CD4-positive, CD25-positive, alpha-beta regulatory T cell (primary cell): ENCODE results near the gene IL1RAPL1. TPM values are rescaled to one million over a fixed set of nuclear protein-coding genes. Genes with fewer than 3 reads are reported as not detected.

Experiments
- ATAC-seq, 2 donors: fragments of 150-1000 bp; cut with Tn5 transposase; one replicate each; pipeline ENCODE4 v1.10.0; 2021; ENCODE audit warnings: low read depth in 2 of 2, moderate number of reproducible peaks in 2 of 2, moderate library complexity in 1 of 2
- DNase-seq, 3 donors: peaks; one replicate each; pipeline versions ENCODE4 v3.0.0 to v3.0.0-alpha.2; 2012 to 2022; ENCODE audit warnings: mixed read lengths in 1 of 3
- H3K27ac ChIP-seq: one replicate; pipeline ENCODE4 v1.7.0; 2013; ENCODE audit warnings: mild to moderate bottlenecking, low read length; ENCODE audit not compliant: insufficient read depth, poor library complexity, severe bottlenecking
- H3K27me3 ChIP-seq: one replicate; pipeline ENCODE4 v1.7.0; 2013; ENCODE audit warnings: low read length; ENCODE audit not compliant: control insufficient read depth, insufficient read depth
- H3K36me3 ChIP-seq: one replicate; pipeline ENCODE4 v1.7.0; 2013; ENCODE audit warnings: mild to moderate bottlenecking, low read length, moderate library complexity; ENCODE audit not compliant: control insufficient read depth, insufficient read depth
- H3K4me1 ChIP-seq: 2 replicates; pipeline ENCODE4 v1.7.0; 2013; ENCODE audit warnings: mild to moderate bottlenecking, low read length; ENCODE audit not compliant: insufficient read depth, control insufficient read depth, poor library complexity, severe bottlenecking
- H3K4me3 ChIP-seq: one replicate; pipeline ENCODE4 v1.7.0; 2013; ENCODE audit warnings: low read depth, mild to moderate bottlenecking, low read length, moderate library complexity
- H3K9me3 ChIP-seq, 2 experiments: 1 replicate in 1 of 2; 2 replicates in 1 of 2; pipeline ENCODE4 v1.7.0; 2013; ENCODE audit warnings: low read length in 2 of 2, mild to moderate bottlenecking in 1 of 2, moderate library complexity in 1 of 2; ENCODE audit not compliant: control insufficient read depth in 2 of 2
- H3K27ac Mint-ChIP-seq, 3 donors: one replicate each; pipeline ENCODE4 v1.8.0; 2020 to 2022; ENCODE audit warnings: mild to moderate bottlenecking in 3 of 3, mixed read lengths in 3 of 3, moderate library complexity in 2 of 3
- H3K27me3 Mint-ChIP-seq: one replicate; pipeline ENCODE4 v1.8.0; 2022; ENCODE audit warnings: mild to moderate bottlenecking, mixed read lengths
- H3K36me3 Mint-ChIP-seq: one replicate; pipeline ENCODE4 v1.8.0; 2020; ENCODE audit warnings: mixed read lengths
- H3K4me1 Mint-ChIP-seq, 4 donors: one replicate each; pipeline ENCODE4 v1.8.0; 2020 to 2022; ENCODE audit warnings: mixed read lengths in 4 of 4, mild to moderate bottlenecking in 1 of 4
- H3K4me3 Mint-ChIP-seq, 4 donors: one replicate each; pipeline ENCODE4 v1.8.0; 2020 to 2022; ENCODE audit warnings: mild to moderate bottlenecking in 4 of 4, mixed read lengths in 4 of 4, moderate library complexity in 3 of 4
- H3K9me3 Mint-ChIP-seq, 7 donors: one replicate each; pipeline ENCODE4 v1.8.0; 2020 to 2022; ENCODE audit warnings: mixed read lengths in 7 of 7, mild to moderate bottlenecking in 3 of 7, moderate library complexity in 2 of 7
- polyA plus RNA-seq, 4 donors: library from polyadenylated mRNA; unstranded; fragments of 300-500 nt; fragmentation: Illumina TruSeq; gene quantifications; one replicate each; pipeline ENCODE4 v1.2.3, GENCODE V29; 2021
- total RNA-seq: library from RNA; stranded (reverse); gene quantifications from one replicate; pipeline ENCODE4 v1.2.3, GENCODE V29; 2022

The IL1RAPL1 gene
- total and polyA plus RNA-seq, 5 donors from 2014 or later: not detected

DNA sequence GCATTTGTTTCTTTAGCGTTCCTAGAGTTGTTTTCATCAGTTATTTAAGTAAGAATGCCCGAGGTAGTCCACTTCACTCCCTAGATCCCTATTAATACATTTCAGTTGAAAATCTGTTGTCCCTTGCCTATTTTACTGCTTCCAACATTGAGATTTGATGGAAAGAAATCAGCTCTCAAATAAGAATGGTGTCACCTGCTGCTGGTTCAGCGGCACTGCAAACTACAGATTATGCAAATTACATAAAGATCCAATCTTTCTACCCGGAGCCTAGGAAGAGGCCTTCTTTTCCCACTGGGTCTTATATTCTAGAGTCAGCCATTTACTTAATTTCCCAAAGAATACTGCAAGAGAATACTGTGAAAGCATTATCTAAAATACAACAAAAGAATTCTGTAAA lies 1030.5 kb downstream of the IL1RAPL1 start:
- Histone ChIP-seq H3K36me3 (no peaks in the 10 kb centered on the region), H3K4me1 (no peaks in the 10 kb centered on the region), H3K4me3 (no peak overlapping the region), H3K27me3 (no peaks in the 10 kb centered on the region), H3K9me3 (no peaks in the 10 kb centered on the region), H3K27ac (no peak overlapping the region)
- no peak for DNase-seq
- ATAC-seq: no peak
- no peak overlapping the region for H3K27ac Mint-ChIP-seq
- no peak overlapping the region for H3K4me3 Mint-ChIP-seq
- H3K9me3 Mint-ChIP-seq: peaks cover 0 to 5% (median 0%) of the 10 kb centered on the region in 7 donors
- no peaks in the 10 kb centered on the region for H3K36me3 Mint-ChIP-seq
- peaks cover 4% of the 10 kb centered on the region for H3K27me3 Mint-ChIP-seq
- H3K4me1 Mint-ChIP-seq: no peaks in the 10 kb centered on the region

- Histone ChIP-seq H3K27me3 (no peaks in the 10 kb centered on the region), H3K27ac (no peak overlapping the region), H3K9me3 (no peaks in the 10 kb centered on the region), H3K4me1 (no peaks in the 10 kb centered on the region), H3K36me3 (no peaks in the 10 kb centered on the region), H3K4me3 (no peak overlapping the region)
- no peak overlapping the region for H3K27ac Mint-ChIP-seq
- H3K27me3 Mint-ChIP-seq: no peaks in the 10 kb centered on the region
- H3K9me3 Mint-ChIP-seq: peaks cover 0 to 5% (median 0%) of the 10 kb centered on the region in 7 donors
- no peak overlapping the region for H3K4me3 Mint-ChIP-seq
- H3K36me3 Mint-ChIP-seq: no peaks in the 10 kb centered on the region
- ATAC-seq (no peak), DNase-seq (no peak)
- no peaks in the 10 kb centered on the region for H3K4me1 Mint-ChIP-seq
Measured at GRCh38 chrX:29627833-29628232, 1040.6 kb downstream of the IL1RAPL1 start.

- DNase-seq (no peak), ATAC-seq (no peak)
- Mint-ChIP-seq H3K4me3 (no peak overlapping the region), H3K36me3 (no peaks in the 10 kb centered on the region), H3K4me1 (no peaks in the 10 kb centered on the region), H3K27ac (no peak overlapping the region), H3K9me3 (peaks cover 0 to 2% (median 0%) of the 10 kb centered on the region in 7 donors), H3K27me3 (no peaks in the 10 kb centered on the region)
- no peaks in the 10 kb centered on the region for H3K4me1 ChIP-seq
- H3K4me3 ChIP-seq: no peak overlapping the region
- no peaks in the 10 kb centered on the region for H3K36me3 ChIP-seq
- H3K27me3 ChIP-seq: no peaks in the 10 kb centered on the region
- H3K27ac ChIP-seq: no peak overlapping the region
- H3K9me3 ChIP-seq: no peaks in the 10 kb centered on the region
Measured at GRCh38 chrX:29634516-29634915, 1047.3 kb downstream of the IL1RAPL1 start.

GRCh38 chrX:29636331-29636730 lies 1049.1 kb downstream of the IL1RAPL1 start:
- Histone ChIP-seq H3K27me3 (no peaks in the 10 kb centered on the region), H3K9me3 (no peaks in the 10 kb centered on the region), H3K4me1 (no peaks in the 10 kb centered on the region), H3K27ac (no peak overlapping the region), H3K36me3 (no peaks in the 10 kb centered on the region), H3K4me3 (no peak overlapping the region)
- Mint-ChIP-seq H3K27me3 (no peaks in the 10 kb centered on the region), H3K36me3 (no peaks in the 10 kb centered on the region), H3K4me1 (no peaks in the 10 kb centered on the region), H3K9me3 (peaks cover 0 to 3% (median 0%) of the 10 kb centered on the region in 7 donors), H3K27ac (no peak overlapping the region), H3K4me3 (no peak overlapping the region)
- no peak for ATAC-seq
- no peak for DNase-seq

GRCh38 chrX:29640106-29640505 lies 1052.9 kb downstream of the IL1RAPL1 start:
- Histone ChIP-seq H3K36me3 (no peaks in the 10 kb centered on the region), H3K27me3 (no peaks in the 10 kb centered on the region), H3K27ac (no peak overlapping the region), H3K4me3 (no peak overlapping the region), H3K9me3 (peaks cover 0 to 2% of the 10 kb centered on the region in 2 experiments), H3K4me1 (no peaks in the 10 kb centered on the region)
- H3K9me3 Mint-ChIP-seq: peaks cover 0 to 11% (median 1%) of the 10 kb centered on the region in 7 donors
- no peaks in the 10 kb centered on the region for H3K4me1 Mint-ChIP-seq
- ATAC-seq (no peak), DNase-seq (no peak)
- H3K36me3 Mint-ChIP-seq: no peaks in the 10 kb centered on the region
- no peak overlapping the region for H3K27ac Mint-ChIP-seq
- H3K4me3 Mint-ChIP-seq: no peak overlapping the region
- H3K27me3 Mint-ChIP-seq: no peaks in the 10 kb centered on the region

DNA sequence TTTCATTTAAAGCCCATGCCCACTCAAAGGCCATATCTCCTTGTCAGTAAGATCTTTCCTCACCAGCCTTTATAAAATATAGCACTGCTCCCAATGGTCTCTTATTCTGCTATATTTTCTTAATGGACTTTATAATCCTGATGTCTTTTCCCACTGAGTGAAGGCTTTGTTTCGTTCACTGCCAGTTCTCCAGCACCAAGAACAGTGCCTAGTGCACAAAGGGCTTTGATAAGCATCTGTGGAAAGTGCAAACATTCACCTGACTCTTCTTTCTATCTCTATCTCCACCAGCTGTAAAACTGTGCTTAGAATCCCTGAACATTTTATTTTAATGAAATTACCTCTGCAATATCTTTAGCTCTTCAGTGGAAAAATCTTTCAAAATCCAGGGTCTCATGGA lies 1054.2 kb downstream of the IL1RAPL1 start:
- Histone ChIP-seq H3K9me3 (peaks cover 0 to 2% of the 10 kb centered on the region in 2 experiments), H3K4me1 (no peaks in the 10 kb centered on the region), H3K27ac (no peak overlapping the region), H3K4me3 (no peak overlapping the region), H3K27me3 (no peaks in the 10 kb centered on the region), H3K36me3 (no peaks in the 10 kb centered on the region)
- DNase-seq: no peak
- Mint-ChIP-seq H3K36me3 (no peaks in the 10 kb centered on the region), H3K9me3 (peaks cover 0 to 11% (median 1%) of the 10 kb centered on the region in 7 donors), H3K4me3 (no peak overlapping the region), H3K27ac (peak overlapping the region in 1 of 3 donors; percentile 20), H3K27me3 (no peaks in the 10 kb centered on the region), H3K4me1 (no peaks in the 10 kb centered on the region)
- no peak for ATAC-seq

GRCh38 chrX:29643181-29643580 lies 1055.9 kb downstream of the IL1RAPL1 start:
- no peaks in the 10 kb centered on the region for H3K4me1 Mint-ChIP-seq
- peaks cover 0 to 11% (median 1%) of the 10 kb centered on the region in 7 donors for H3K9me3 Mint-ChIP-seq
- no peak overlapping the region for H3K27ac ChIP-seq
- H3K36me3 ChIP-seq: no peaks in the 10 kb centered on the region
- no peak overlapping the region for H3K27ac Mint-ChIP-seq
- no peak overlapping the region for H3K4me3 ChIP-seq
- H3K36me3 Mint-ChIP-seq: no peaks in the 10 kb centered on the region
- no peak for DNase-seq
- no peaks in the 10 kb centered on the region for H3K27me3 Mint-ChIP-seq
- no peak for ATAC-seq
- no peaks in the 10 kb centered on the region for H3K27me3 ChIP-seq
- no peak overlapping the region for H3K4me3 Mint-ChIP-seq
- no peaks in the 10 kb centered on the region for H3K4me1 ChIP-seq
- H3K9me3 ChIP-seq: peaks cover 0 to 2% of the 10 kb centered on the region in 2 experiments

DNA sequence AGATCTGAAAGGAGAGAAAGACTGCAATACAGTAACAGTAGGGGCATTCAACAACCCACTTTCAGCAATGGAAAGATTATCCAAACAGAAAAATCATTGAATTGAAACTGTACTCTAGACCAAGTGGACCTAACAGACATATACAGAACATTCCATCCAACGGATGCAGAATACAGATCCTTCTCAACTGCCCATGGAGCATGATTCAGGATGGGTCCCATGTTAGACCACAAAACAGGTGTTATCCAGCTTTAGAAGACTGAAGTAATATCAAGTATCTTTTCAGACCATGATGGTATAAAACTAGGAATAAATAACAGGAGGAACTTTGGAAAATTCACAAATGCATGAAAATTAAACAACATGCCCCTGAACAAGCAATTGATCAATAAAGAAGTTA lies 1060.9 kb downstream of the IL1RAPL1 start:
- no peaks in the 10 kb centered on the region for H3K36me3 ChIP-seq
- no peak overlapping the region for H3K4me3 ChIP-seq
- H3K27ac Mint-ChIP-seq: no peak overlapping the region
- H3K9me3 ChIP-seq: peaks cover 0 to 1% of the 10 kb centered on the region in 2 experiments
- no peak overlapping the region for H3K4me3 Mint-ChIP-seq
- peaks cover 0 to 10% (median 2%) of the 10 kb centered on the region in 7 donors for H3K9me3 Mint-ChIP-seq
- H3K27ac ChIP-seq: no peak overlapping the region
- H3K27me3 Mint-ChIP-seq: no peaks in the 10 kb centered on the region
- H3K36me3 Mint-ChIP-seq: no peaks in the 10 kb centered on the region
- DNase-seq: no peak
- no peaks in the 10 kb centered on the region for H3K27me3 ChIP-seq
- no peak for ATAC-seq
- H3K4me1 Mint-ChIP-seq: no peaks in the 10 kb centered on the region
- H3K4me1 ChIP-seq: no peaks in the 10 kb centered on the region
